ENCODE results near the gene LCP1.
A peak's percentile ranks its signal among the peaks of the same experiment; 100 is the strongest.
"Not testable (repeated sequence)": the region's sequence is repeated elsewhere in the genome, so short reads cannot be mapped to it uniquely, and the experiment has no call there.

The LCP1 gene

DNA sequence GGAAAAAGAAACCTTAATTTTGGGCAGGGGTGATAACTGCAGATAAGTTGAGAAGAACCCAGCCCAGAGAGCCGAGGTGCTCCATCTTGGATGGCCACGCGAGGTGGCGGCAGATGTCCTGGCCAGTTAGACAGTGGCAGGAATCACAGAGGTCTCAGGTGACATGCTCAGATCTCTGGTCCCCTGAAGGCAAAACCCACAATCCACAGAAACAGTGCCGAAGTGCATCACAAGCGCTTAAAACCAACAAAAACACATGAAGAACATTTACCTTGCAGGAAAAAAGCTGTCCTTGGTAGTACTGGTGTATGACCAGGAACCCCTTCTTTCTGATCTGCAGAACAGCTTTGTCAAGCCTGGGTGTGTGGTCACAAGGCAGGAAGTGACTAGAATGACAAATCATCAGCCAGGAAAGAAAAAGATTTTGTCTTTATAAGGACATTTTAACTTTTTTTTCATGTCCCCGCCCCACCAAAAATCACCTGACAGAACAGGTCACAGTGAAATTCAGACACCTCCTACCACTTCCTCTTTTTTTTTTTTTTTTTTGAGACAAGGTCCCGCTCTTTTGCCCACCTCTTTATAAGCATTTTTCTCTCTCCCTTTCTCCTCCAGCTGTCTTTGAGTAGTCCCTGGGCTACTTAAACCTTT lies at the start of gene LCP1:
TSS of gene LCP1 (minus strand) at position 338 of the 651 bp plus-strand sequence. CDS start 22,515 bp downstream, outside the sequence.
- peak; percentile 80 for DNase-seq

GRCh38 chr13:46229251-46229650 lies 47.3 kb upstream of the LCP1 start:
- no peak for DNase-seq

DNA sequence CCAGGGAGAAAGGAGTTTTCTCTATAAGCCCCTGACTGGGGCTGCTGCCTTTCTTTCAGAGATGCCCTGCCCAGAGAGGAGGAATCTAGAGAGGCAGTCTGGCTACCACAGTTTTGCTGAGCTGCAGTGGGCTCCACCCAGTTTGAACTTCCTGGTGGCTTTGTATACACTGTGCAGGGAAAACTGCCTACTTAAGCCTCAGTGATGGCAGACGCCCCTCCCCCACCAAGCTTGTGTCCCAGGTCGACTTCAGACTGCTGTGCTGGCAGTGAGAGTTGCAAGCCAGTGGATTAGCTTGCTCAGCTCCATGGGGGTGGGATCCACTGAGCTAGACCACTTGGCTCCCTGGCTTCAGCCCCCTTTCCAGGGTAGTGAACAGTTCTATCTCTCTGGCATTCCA lies 38.3 kb upstream of the LCP1 start:
- peak; percentile 40 for DNase-seq

DNA sequence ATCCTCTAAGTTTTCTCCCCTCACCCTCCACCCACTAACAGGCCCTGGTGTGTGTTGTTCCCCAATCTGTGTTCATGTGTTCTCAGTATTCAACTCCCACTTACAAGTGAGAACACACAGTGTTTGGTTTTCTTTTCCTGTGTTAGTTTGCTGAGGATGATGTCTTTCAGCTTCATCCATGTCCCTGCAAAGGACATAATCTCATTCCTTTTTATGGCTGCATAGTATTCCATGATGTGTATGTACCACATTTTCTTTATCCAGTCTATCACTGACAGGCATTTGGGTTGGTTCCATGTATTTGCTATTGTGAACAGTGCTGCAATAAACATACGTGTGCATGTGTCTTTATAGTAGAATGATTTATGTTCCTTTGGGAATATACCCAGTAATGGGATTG lies 32.8 kb upstream of the LCP1 start:
- not testable (repeated sequence) for DNase-seq

- no peak for DNase-seq
Observed at GRCh38 chr13:46213242-46213641, 31.3 kb upstream of the LCP1 start.

DNA sequence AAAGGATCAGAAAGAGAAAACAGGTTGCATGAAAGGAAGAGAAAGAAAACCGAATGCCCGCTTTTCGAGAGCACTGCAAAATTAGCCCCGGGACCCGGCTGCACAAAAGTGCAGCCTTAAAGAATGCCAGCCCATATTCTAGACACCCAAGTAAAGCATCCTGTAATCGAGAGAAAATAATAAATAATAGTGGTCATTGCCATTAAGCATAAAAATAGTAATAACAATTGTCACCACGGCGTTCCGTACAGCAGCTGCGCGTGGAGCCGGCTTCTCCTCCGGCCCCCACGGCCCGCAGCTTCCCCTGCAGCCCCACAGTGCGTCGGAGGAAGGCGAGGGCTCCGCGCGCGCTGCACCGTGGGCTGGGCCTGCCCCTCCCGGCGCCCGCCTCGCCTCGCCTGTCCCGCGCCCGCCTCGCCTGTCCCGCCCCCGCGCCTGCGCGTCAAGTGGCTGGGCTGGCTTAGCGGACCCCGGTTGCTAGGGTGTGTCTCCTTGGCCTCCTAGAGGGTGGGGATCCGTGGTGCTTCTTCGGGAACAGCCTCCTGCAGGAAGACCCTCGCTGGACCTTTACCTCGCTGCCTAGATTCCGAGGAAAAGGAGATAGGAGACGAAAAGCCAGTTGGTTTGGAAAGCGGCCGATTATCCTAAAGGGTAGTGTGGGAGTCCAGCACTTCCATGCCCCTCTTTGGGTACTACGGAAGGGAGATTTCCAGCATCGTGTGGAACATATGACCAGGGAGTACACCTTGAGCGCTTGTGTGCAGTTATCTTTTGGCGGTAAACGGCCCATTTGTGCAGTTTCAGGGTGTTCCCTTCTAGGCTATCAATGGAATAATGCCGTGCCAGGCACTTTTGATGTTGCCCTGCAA lies 29.7 kb upstream of the LCP1 start, which contains the start of gene LRRC63:
TSS of gene LRRC63 (plus strand) at position 446 of the 869 bp plus-strand sequence. CDS start 1,107 bp downstream, outside the sequence.
- DNase-seq, result peak; percentile 89

DNA sequence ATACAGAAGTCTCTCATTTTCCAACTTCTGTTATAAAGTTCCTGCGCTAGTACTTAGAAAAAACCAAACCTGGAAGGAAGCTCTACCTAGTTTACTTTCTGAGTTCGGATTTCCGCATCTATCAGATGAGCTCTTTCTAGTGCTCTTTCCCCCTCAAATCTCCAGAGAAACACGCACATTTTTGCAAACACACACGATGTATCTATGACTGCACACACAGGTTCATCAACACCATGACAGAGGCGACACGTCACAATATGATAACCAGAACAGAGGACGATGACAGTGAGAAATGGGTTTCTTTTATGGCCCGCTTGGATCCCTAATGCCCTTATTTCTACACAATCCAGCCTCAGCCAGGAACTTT lies 29.1 kb upstream of the LCP1 start:
- DNase-seq, result peak; percentile 50

DNA sequence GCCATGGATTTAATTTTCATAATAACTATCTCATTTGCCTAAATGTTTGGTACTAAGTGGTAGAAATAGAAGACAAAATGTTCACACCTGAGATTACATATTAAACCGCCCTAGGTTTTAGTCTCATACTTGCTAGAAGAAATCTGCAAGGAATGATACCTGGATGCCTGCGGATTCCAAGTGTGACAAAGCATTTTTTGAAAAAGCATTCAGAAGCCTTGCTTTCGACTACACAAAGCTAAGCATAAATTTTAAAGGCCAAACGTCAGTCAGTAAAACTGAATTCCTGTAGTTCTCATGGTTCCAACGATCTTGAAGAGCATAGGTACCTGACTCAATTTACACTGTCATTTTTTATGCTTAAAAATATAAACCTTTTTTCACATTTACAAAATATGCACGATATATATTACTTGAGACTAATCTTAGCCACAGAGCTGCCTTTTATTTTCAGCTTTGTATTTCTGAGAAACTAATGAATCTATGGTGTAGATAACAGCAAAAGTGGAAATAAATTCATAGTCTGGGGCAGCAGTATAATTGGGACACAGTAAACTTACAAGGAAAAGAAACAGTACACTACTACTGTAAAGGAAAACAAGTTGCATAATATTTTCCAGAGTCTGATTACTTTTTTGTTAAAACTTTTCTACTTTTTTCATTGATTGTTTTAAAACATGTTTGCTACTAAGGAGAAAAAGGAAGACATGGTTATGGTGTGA lies 28.5 kb upstream of the LCP1 start:
- DNase-seq, result no peak

DNA sequence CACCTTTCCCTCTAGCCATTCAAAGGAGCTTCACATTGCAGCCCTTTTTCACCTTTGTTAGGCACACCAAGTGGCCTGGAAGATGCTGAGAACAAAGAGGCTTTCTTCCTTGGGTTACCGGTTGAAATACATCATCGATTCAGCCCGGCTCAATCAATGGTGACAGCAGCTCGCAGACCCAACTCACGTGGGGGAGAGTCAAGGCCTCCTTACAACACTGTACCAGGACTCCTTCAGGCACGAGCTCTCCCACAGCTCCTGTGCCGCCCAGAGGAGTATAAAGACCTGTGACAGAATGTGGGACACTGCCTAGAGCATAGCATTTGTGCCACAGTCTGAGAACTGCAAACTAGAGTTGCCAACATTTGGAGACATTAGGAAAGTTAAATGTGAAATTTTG lies 25.9 kb upstream of the LCP1 start:
- no peak for DNase-seq

DNA sequence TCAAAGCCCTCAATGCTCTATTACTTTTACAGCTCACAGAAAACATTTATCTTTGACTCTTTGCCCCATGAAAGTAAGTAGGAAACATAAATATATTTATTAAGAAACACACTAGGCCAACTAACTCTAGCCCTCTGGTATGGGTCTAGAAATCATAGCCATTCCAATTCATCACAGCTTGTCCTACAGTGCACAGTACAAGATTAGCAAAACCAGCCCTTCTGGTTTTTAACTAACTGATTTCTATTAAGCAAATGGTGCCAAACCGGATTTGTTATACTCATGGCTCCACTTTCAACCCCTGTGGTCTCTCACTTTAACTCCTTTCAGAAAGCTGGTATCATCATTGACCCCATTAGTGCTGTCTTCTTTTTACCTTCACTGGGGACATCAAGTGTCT lies 24.2 kb upstream of the LCP1 start:
- no peak for DNase-seq

DNA sequence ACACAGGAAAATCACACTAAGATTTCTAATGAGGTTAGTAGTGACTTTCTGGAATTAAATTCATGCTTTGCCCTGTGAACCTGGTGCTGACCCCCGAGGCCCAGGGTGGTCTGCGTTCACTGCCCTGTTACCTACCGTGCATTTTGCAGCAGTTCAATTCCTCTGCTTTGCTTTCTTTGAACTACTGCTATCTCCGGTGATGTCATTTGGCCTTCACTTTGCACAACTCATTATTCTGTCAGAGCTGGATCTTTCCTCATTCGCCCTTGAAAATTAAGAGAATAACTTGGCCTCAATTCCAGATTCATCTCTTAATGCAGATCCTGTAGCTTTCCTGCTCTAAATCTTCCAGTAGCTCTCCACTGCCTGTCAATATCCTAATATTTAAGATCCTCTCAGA lies 21.0 kb upstream of the LCP1 start:
- no peak for DNase-seq

GRCh38 chr13:46202188-46202795 lies 20.3 kb upstream of the LCP1 start:
- no peak for DNase-seq

DNA sequence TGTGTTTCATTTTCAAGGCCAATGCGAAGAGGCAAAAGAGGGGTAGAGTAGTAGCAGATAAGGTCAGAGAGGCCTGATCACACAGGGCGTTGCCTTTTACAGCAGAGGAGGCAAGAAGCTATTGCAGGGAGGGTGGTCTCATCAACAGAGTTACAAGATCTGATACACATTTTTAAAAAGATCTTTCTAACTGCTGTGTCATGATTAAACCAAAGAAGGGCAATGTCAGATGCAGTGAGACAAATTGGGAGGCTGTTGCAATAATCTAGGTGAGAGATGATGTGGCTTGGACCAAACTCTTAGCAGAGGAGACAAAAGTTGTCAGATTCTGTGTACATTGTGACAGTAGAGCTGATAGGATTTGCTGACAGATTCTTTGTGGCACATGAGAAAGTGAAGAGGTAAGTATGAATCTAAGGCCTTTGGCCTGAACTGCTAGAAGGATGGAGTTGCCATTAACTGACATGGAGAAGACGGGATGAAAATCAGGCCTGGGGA lies 16.8 kb upstream of the LCP1 start:
- DNase-seq, result no peak

DNA sequence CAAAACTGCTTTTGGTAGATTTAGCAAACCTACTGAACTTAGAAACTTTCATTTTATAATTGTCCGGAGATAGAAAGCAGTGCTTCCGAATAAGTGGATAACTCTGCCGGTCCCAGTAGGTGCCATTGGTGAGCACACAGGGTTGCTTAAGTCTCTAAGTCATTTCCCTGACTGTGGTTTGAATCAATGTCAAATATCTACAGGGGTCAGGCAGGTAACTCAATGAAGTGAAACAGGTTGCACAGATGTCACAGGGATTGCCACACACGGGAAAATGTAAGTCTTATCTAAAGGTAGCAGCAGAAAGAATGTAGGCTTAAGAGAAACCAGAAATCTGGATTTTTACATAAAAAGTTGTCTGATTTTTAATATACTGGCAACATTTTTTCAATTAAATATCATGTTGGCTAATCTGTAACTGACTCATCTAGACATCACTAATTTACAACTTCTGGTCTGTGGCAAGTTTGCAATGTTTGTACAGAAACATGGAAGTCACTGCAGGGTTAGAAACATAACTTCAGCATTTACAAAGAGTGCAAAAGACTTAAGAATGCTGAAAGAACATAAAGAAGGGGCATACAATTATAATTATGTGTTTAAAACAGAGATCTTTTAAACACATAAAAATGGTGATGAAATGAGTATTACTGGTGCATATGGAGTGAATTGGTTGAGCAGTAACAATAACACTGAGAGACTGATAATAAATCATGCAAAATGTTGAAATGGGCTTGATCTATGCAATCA lies 15.5 kb upstream of the LCP1 start:
- no peak for DNase-seq

- DNase-seq, result no peak
Observed at GRCh38 chr13:46195016-46195415, 13.0 kb upstream of the LCP1 start.

DNA sequence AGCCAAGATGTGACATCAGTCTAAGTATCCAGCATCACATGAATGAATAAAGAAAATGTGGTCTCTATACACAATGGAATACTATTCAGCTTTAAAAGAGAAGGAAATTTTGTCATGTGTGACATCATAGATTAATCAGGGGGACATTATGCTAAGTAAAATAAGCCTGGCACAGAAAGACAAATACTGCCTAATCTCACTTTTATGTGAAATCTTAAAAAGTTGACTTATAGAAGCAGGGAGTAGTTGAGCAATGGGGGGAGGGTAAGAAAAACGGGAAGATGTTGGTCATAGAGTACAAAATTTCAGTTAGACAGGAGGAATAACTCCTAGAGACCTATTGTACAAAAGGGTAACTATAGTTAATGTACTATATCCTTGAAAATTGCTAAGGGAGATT lies 10.4 kb upstream of the LCP1 start:
- DNase-seq, result no peak

DNA sequence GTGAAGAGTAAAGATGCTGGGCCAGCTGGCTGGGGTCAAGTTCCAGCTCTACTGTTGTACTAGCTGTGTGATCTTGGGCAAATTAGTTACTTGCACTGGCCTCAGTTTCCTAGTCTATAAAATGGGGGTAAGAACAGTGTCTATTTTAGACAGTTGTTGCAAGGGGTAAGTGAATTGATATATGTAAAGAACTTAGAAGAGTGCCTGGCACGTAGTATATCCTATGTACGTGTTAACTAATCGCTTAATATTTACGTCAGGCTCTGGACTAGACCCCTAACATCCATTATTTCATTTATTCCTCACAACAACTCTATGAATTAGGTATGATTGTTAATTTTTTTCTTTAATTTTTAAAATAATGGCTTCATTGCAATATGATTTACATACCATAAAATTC lies 3.7 kb upstream of the LCP1 start:
- no peak for DNase-seq

DNA sequence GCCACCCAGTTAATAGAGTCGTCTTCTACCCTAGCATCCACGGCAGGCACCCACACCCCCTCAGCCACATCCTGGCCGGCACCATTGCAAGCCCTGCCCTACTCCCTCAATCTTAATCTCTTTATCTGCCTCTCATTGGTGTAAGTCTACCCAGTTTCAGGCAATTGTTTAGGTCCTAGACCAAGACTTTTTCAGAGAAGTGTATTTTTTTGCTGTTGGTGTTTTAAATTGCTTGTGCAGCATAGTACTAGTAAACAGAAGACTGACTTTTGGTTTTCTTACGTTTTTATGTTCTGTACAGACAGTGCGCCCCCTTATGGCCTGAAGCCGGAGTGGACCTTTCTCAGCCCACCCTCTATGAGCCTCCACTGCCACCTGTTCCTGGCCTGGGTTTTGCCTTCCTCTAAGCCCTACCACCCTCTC lies 2.3 kb upstream of the LCP1 start:
- DNase-seq, result peak; percentile 84

GRCh38 chr13:46183018-46183946 lies 1.3 kb upstream of the LCP1 start:
- no peak for DNase-seq

DNA sequence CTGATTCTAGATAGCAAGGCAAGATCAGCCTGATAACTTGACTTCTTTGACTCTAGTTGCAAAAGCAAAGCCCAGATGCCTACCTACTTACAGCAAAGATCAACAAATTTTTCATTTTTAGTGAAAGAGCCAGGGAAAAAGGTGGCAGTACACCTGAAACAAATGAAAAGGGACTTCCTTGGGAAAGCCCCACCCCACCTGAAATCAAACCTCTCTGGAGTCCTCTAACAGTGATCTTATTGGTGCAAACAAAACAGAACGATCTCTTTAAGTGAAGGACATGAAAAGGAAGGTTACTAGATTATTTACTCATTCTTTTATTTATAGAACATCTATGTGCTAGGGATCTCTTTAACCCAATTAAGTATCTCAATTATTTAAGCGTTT lies 507 bp upstream of the LCP1 start:
- DNase-seq, result no peak

- no peak for DNase-seq
Observed at GRCh38 chr13:46181377-46181839, 569 bp downstream of the LCP1 start.
